ENCODE measurements around the gene ASB15.
"Not testable (repeated sequence)": the region's sequence is repeated elsewhere in the genome, so short reads cannot be mapped to it uniquely, and the experiment has no call there.

The ASB15 gene

GRCh38 chr7:123601530-123601929 is at the start of gene ASB15:
TSS of gene ASB15 (plus strand) at chr7:123601821. CDS start at chr7:123614503, 12,682 bp downstream.
- no peak for DNase-seq (ENCODE audit: low read depth)

- not testable (repeated sequence) for DNase-seq (ENCODE audit: low read depth)
These were observed 49.5 kb upstream of the ASB15 start for GRCh38 chr7:123552134-123552533.

GRCh38 chr7:123552641-123553040 is 49.0 kb upstream of the ASB15 start:
- no peak for DNase-seq (ENCODE audit: low read depth)

- no peak for DNase-seq (ENCODE audit: low read depth)
These were observed 48.5 kb upstream of the ASB15 start for GRCh38 chr7:123553159-123553558.

GRCh38 chr7:123555484-123555883 is 46.1 kb upstream of the ASB15 start:
- no peak for DNase-seq (ENCODE audit: low read depth)

GRCh38 chr7:123557016-123557397 is 44.6 kb upstream of the ASB15 start:
- DNase-seq (ENCODE audit: low read depth): no peak

GRCh38 chr7:123557398-123558288 is 44.0 kb upstream of the ASB15 start, which contains the start of gene NDUFA5:
TSS of gene NDUFA5 (minus strand) at chr7:123557818. CDS start at chr7:123557795, 23 bp downstream.
- peak; percentile 98 for DNase-seq (ENCODE audit: low read depth)

GRCh38 chr7:123558289-123558874 is 43.2 kb upstream of the ASB15 start:
- no peak for DNase-seq (ENCODE audit: low read depth)

- no peak for DNase-seq (ENCODE audit: low read depth)
These were observed 39.5 kb upstream of the ASB15 start for GRCh38 chr7:123562121-123562520.

GRCh38 chr7:123569352-123570010 is 32.1 kb upstream of the ASB15 start:
- DNase-seq (ENCODE audit: low read depth): no peak

- DNase-seq (ENCODE audit: low read depth): no peak
These were observed 31.0 kb upstream of the ASB15 start for GRCh38 chr7:123570390-123571182.

GRCh38 chr7:123571187-123571586 is 30.4 kb upstream of the ASB15 start:
- no peak for DNase-seq (ENCODE audit: low read depth)

GRCh38 chr7:123571684-123572083 is 29.9 kb upstream of the ASB15 start:
- DNase-seq (ENCODE audit: low read depth): no peak

GRCh38 chr7:123573341-123573740 is 28.3 kb upstream of the ASB15 start:
- DNase-seq (ENCODE audit: low read depth): no peak

GRCh38 chr7:123573896-123574467 is 27.6 kb upstream of the ASB15 start:
- DNase-seq (ENCODE audit: low read depth): no peak

GRCh38 chr7:123579416-123579815 is 22.2 kb upstream of the ASB15 start:
- no peak for DNase-seq (ENCODE audit: low read depth)

GRCh38 chr7:123580406-123581161 is 21.0 kb upstream of the ASB15 start:
- DNase-seq (ENCODE audit: low read depth): no peak

- DNase-seq (ENCODE audit: low read depth): no peak
These were observed 20.5 kb upstream of the ASB15 start for GRCh38 chr7:123581162-123581459.

- DNase-seq (ENCODE audit: low read depth): no peak
These were observed 17.8 kb upstream of the ASB15 start for GRCh38 chr7:123583821-123584220.

GRCh38 chr7:123588376-123588775 is 13.2 kb upstream of the ASB15 start:
- DNase-seq (ENCODE audit: low read depth): no peak

GRCh38 chr7:123594813-123595241 is 6.8 kb upstream of the ASB15 start:
- no peak for DNase-seq (ENCODE audit: low read depth)

Measured in non-pigmented ciliary epithelial cell (primary cell).